GM18505 (cell line): ENCODE data around the gene CSNK2A3.
"Not testable (repeated sequence)": the region's sequence is repeated elsewhere in the genome, so short reads cannot be mapped to it uniquely, and the experiment has no call there.

Experiments
- ATAC-seq: cut with Tn5 transposase; IDR thresholded peaks from one replicate; pipeline ENCODE4 v1.9.1; 2021; ENCODE audit not compliant: unreplicated experiment
- POLR2A ChIP-seq: IDR thresholded peaks from 4 replicates; pipeline ENCODE4 v1.6.1; 2011; ENCODE audit warnings: borderline replicate concordance; ENCODE audit not compliant: insufficient read depth, insufficient read length; ENCODE audit errors: extremely low read depth

CSNK2A3 gene

DNA sequence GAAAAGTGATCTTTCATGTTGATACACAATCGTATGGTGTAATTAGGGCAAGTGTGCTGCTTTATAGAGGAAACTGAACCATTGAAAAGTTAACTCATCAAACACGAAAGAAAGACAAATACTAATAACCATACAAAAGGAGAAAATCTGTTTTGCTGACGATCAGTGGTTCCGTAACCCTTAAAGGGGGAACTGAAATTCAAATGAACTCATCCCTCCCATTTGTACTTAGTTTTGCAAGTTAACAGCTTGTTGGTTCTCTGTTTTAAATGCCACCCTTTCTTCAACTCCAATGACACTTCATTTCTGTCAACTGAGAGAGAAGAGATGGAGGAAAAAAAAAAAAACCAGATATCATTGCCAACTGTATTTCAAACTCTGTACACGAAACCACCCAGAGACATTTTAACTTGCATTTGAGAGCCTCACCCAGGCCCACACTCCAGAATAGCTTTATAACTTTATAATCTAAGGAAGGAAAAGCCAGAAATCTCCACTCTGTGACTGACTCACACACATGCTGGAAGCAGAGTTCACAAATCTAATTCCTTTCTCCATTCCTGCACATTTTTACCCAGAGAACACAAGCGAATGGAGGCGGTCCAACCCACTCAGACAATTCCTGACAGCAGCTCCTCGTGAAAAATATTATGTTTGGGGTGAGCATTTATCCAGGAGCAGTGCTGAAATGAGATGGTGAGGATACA, 17.4 kb upstream of the CSNK2A3 start:
- TF ChIP-seq POLR2A = no peak
- no peak for ATAC-seq

DNA sequence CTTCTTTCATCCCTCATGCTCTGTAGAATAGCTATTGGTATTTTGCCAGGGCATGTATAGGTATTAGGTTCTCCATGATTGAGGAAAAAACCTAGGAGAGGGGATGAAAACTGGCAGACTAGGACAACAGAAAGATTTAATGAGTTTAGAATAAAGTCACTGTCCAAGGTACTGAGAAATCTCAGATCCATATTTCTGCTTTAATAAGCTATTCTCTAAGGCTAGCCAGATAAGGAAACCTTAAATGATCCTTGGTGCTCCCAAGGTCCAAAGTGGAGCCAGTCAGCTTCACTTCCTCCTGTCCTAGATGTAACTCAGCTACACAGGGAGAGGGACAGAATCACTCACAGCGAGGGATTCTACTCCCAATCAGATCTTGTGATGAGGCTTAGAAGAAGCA, 13.7 kb upstream of the CSNK2A3 start:
- no peak for TF ChIP-seq POLR2A
- ATAC-seq = no peak

DNA sequence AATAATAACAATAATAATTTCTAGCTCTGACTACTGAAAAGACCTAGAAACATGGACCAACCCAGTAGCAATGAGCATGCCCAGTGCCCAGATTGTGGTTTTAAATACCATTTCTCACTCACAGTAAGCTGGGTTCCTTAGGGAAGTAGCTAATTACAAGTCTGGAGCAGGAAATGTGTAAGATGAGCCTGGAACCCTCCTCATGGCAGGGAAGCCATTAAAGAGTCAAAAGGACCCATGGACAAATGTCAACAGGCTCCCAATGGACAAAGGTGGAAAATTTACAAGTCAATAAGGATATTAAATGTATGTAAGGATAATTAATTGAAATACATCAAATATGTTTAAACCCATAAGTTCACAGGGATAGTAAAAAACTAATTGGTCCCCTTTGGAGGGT, 10.6 kb upstream of the CSNK2A3 start:
- no peak for TF ChIP-seq POLR2A
- ATAC-seq = no peak

DNA sequence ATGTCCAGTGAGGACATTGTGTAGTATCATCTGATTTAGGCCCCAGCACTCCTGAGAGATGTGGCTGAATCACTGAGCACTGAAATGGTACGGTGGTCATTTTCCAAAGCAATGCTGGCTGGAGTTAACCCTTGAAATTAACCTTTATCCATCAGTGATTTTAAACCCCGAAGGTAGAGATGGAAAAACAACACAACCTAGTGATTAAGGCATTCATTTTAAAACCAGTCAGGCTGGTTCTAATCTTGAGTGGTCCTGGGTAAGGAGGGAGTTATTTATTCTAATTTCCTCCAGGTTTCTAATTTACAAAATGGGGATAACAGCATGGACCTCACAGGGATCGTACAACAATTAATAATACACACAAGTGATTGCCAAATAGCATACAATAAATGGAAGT, 6.6 kb upstream of the CSNK2A3 start:
- ATAC-seq = no peak
- TF ChIP-seq POLR2A = no peak

DNA sequence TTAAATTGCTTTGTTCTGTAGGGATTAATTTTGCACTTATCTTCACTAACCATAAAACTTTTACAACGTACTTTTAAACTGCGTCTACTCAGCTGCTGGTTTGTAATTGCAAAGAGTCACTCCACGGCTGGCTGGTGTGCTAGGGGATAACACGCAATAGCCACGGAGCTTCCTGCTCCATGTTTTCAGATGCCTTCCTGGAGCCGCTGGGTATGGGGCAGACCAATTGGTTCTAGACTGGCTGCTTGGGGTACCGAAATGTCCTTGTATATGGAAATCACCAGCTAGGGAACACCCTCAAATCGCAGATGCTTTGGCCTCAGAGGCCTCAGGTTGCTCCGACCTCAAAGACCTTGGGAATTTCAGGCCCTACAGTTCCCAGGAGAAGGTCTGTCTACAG, 3.8 kb upstream of the CSNK2A3 start:
- no peak for TF ChIP-seq POLR2A
- ATAC-seq = no peak

DNA sequence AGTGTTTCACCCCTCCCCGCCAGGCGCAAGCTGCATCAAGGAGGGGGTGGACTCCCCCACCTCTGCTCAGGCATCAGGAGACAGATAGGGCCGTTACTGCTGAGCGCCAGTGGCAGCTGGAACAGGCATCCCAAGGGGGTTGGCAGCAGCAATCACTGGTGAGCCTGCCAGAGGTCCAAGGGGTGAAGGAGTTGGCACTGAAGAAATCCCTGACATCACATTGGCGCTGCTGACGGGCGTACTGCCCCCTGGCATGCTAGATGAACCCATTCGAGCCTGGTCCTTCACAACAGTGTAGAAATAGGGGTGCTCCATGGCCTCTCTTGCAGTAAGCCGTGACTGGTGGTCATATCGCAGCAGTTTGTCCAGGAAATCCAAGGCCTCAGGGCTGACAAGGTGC, 1.2 kb downstream of the CSNK2A3 start:
- ATAC-seq = not testable (repeated sequence)

DNA sequence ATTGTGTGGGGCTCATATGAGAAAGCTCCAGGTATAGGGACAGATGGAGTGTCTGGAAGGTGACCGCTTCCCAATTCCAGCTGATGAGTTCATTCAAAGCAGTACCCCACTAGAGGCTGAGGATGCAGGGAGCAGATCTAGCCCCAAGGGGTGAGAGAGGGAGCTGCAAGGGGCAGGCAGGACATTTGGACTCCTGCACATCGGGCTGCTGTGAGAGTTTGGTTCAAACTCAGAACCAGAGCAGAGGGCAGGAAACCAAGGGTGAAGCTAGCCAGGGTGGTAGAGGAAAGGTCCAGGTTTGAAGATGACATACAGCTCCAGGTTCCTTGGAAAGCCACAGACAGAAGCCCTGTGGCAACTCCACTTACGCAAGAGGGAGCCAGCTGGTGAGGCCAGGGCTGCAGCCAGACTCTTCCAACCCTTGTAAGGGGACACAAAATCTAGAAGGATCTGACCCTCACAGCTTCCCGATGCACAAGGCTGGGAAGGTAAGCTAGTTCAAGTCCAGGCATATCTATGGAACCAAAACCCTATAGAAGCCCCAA, 1.9 kb downstream of the CSNK2A3 start:
- no peak for TF ChIP-seq POLR2A
- ATAC-seq = no peak

DNA sequence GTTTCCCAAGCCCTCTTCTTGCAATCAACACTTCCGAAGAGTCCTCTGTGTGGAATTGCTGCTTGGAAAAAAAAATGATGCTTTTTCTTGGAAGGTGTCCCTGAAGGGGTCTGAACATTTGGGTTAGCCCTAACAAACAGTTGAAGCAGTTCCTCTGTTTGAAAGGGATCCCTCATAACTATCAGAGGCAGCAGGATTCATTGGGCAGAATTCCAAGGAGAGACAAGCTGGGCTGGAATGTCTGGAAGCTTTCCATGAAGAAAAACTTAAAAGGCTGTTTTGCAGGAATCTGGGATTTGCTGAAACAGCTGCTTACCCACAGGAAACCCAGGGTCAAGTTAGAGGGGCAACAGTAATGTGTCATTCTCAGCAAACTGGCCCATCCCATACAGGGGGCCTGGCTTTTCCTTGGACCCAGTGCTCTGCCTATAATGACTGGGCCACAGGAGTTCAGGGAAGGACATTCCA, 3.1 kb downstream of the CSNK2A3 start:
- TF ChIP-seq POLR2A = no peak
- no peak for ATAC-seq

DNA sequence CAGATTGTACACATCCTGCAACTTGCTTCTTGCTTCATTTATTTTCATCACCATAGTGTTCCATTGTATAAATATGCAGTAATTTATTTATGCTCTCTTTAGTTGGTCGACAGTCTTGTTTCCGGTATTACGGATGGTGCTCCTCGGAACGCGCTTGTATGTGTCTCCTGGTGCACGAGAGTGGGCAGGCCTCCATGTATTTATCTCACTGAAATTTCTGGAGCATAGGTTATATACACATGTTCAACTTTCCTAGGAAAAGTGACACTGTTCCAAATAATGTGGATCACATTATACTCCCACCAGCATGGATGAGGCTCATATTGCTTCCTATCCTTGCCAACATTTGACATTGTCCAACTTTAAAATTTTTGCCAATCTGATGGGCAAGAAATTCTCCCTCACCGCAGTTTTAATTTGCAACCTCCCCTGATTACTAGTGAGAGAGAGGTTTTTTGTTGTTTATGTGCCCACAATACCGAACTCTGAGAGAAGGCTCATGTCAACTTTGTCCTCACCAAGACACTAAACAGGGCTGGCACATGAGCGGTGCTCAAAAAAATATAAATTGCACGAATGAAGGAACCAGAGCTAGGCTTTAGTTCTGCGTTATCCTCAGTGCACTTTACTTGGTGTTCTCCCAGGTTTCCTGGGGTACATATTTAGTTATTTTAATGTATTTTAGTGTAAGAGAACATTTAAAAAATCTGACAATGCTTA, 3.8 kb downstream of the CSNK2A3 start:
- ATAC-seq = no peak
- TF ChIP-seq POLR2A = no peak

DNA sequence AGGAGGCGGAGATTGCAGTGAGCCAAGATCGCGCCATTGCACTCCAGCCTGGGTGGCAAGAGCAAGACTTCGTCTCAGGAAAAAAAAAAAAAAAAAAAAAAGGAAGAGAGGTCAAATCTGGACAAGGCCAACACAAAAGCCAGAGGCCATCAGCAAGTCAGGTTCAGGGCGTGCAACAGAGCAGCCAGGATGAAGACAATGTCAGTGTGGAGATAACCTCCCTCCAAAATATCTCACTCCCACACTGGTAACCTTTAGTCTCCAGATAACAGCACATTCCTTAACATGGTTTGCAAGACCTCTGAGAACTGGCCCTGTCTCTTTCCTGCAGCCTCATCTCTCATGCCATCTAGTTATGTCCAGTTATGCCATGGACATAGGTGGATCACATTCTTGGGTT, 4.7 kb downstream of the CSNK2A3 start:
- ATAC-seq = no peak
- TF ChIP-seq POLR2A = no peak

DNA sequence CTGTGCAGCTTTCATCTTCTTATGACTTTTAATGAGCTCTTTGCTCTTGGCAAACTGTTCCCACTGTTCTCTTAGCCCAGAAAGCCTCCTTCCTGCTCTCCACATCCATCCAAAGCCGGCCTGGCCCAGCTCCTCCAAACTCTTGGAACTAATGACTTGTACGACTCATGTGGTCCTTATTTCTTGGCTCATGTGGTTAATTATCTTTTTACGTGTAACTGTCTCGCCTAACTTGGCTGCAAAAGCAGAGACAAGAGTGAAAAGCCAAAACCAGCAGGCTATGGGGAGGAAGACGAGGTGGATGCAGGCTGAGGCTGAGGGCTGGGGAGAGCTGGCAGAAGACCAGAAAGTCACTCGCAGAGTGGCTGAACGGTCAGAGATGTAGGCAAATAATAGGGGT, 5.5 kb downstream of the CSNK2A3 start:
- no peak for TF ChIP-seq POLR2A
- no peak for ATAC-seq

DNA sequence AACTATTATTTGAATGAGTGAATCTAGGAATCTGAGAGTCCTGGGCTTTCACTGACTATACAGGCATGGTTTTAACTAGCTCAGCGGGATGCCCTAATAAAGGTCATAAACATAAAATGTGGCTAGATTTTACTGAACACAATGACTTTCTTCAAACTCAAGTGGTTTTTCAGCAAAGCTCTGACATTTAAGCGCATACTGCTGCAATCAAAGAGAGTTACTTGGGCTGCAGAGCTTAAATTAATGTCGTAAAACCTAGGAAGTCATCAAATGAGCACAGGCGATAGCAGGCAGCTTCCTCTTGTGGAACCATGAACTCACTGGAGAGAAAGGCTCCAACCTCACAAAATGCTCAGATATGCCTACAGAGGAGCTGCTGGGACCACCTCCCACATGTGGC, 6.7 kb downstream of the CSNK2A3 start:
- ATAC-seq = no peak
- TF ChIP-seq POLR2A = no peak

DNA sequence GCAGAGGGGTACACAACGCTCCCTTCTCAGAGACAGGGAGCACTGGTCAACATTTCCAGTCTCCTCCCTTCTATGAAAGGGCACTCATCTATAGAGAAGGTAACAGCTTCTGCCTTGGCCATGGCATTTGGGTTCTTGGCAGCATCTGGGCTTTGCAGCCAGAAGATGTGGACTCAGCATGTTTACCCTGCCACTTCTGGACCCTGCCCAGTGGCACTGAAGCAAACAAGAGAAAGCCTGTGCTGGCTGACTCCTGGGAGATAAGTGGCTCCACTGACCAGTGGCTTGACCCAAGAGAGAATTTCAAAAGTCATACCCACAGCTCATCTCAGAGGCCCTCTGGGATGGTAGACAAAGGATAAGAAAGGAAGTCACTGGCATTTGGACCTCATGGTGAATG, 8.0 kb downstream of the CSNK2A3 start:
- ATAC-seq = no peak
- TF ChIP-seq POLR2A = no peak

DNA sequence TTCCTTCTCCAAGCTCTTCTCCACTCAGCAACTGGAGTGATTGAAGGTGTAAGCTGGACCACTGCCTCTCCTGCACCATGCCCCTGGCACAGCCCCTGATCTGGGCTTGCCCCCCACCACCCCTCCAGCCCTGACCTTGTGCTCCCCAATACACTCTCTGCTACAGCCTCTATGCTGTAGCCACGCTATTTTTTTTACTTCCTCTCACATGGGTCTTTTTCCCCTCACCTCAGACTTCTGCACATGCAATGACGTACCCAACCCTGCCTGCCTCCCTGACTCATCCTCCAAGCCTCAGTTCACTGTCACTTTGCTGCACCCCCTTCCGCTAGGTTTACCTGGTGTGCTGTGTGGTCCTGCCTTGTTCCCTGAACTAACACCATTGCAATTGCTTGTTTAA, 9.0 kb downstream of the CSNK2A3 start:
- no peak for TF ChIP-seq POLR2A
- no peak for ATAC-seq
